Measurements from ENCODE around the gene BAAT.
"Not testable (repeated sequence)": the region's sequence is repeated elsewhere in the genome, so short reads cannot be mapped to it uniquely, and the experiment has no call there.

The BAAT gene

GRCh38 chr9:101359679-101360078, 25.1 kb downstream of the BAAT start:
- DNase-seq (ENCODE audit: low spot score): no peak

GRCh38 chr9:101356619-101357018, 28.2 kb downstream of the BAAT start:
- DNase-seq (ENCODE audit: low spot score): no peak

- no peak for DNase-seq (ENCODE audit: low spot score)
Observed at GRCh38 chr9:101354765-101355708, 29.8 kb downstream of the BAAT start.

GRCh38 chr9:101354143-101354764, 30.6 kb downstream of the BAAT start:
- peak; percentile 56 for DNase-seq (ENCODE audit: low spot score)

- no peak for DNase-seq (ENCODE audit: low spot score)
Observed at GRCh38 chr9:101353683-101354082, 31.1 kb downstream of the BAAT start.

- DNase-seq (ENCODE audit: low spot score): no peak
Observed at GRCh38 chr9:101352892-101353463, 31.8 kb downstream of the BAAT start.

- DNase-seq (ENCODE audit: low spot score): no peak
Observed at GRCh38 chr9:101350285-101350684, 34.5 kb downstream of the BAAT start.

GRCh38 chr9:101342595-101342994, 42.2 kb downstream of the BAAT start:
- DNase-seq (ENCODE audit: low spot score): no peak

GRCh38 chr9:101341958-101342357, 42.8 kb downstream of the BAAT start:
- no peak for DNase-seq (ENCODE audit: low spot score)

- DNase-seq (ENCODE audit: low spot score): no peak
Observed at GRCh38 chr9:101337237-101337636, 47.6 kb downstream of the BAAT start.

- no peak for DNase-seq (ENCODE audit: low spot score)
Observed at GRCh38 chr9:101336091-101336490, 48.7 kb downstream of the BAAT start.

GRCh38 chr9:101333926-101334702, 50.7 kb downstream of the BAAT start:
- DNase-seq (ENCODE audit: low spot score): no peak

GRCh38 chr9:101333490-101333889, 51.3 kb downstream of the BAAT start:
- no peak for DNase-seq (ENCODE audit: low spot score)

- no peak for DNase-seq (ENCODE audit: low spot score)
Observed at GRCh38 chr9:101332362-101332761, 52.4 kb downstream of the BAAT start.

- DNase-seq (ENCODE audit: low spot score): not testable (repeated sequence)
Observed at GRCh38 chr9:101327422-101327909, 57.3 kb downstream of the BAAT start.

GRCh38 chr9:101326501-101326900, 58.3 kb downstream of the BAAT start:
- DNase-seq (ENCODE audit: low spot score): peak; percentile 2

- no peak for DNase-seq (ENCODE audit: low spot score)
Observed at GRCh38 chr9:101326035-101326434, 58.8 kb downstream of the BAAT start.

- peak; percentile 1 for DNase-seq (ENCODE audit: low spot score)
Observed at GRCh38 chr9:101325053-101325452, 59.8 kb downstream of the BAAT start.

- no peak for DNase-seq (ENCODE audit: low spot score)
Observed at GRCh38 chr9:101324245-101324804, 60.5 kb downstream of the BAAT start.

GRCh38 chr9:101323129-101323528, 61.7 kb downstream of the BAAT start:
- DNase-seq (ENCODE audit: low spot score): no peak

- DNase-seq (ENCODE audit: low spot score): no peak
Observed at GRCh38 chr9:101317735-101318134, 67.1 kb downstream of the BAAT start.

- peak; percentile 43 for DNase-seq (ENCODE audit: low spot score)
Observed at GRCh38 chr9:101315112-101315450, 69.7 kb downstream of the BAAT start.

All from kidney tubule cell (primary cell).